ENCODE measurements around the gene DHX58.

DHX58 gene

DNA sequence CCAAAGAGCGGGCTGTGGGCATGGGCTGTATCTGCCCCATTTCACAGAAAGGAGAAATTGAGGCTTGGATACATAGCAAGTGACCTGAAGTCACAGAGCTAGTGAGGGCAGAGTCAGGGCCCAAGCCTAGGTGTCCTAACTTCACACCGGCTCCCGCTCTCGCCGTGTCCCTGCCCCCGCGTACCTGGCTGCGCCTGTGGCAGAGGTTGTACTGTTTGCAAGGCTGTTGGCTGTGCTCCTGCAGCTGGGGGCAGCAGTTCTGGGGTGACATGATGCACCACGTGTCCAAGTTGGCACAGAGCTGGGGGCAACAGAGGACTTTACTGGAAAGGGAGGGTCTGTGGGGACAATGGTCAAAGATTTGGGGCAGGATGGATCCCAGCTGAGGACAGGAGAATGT, 3.4 kb downstream of the DHX58 start:
- DNase-seq = no peak

DNA sequence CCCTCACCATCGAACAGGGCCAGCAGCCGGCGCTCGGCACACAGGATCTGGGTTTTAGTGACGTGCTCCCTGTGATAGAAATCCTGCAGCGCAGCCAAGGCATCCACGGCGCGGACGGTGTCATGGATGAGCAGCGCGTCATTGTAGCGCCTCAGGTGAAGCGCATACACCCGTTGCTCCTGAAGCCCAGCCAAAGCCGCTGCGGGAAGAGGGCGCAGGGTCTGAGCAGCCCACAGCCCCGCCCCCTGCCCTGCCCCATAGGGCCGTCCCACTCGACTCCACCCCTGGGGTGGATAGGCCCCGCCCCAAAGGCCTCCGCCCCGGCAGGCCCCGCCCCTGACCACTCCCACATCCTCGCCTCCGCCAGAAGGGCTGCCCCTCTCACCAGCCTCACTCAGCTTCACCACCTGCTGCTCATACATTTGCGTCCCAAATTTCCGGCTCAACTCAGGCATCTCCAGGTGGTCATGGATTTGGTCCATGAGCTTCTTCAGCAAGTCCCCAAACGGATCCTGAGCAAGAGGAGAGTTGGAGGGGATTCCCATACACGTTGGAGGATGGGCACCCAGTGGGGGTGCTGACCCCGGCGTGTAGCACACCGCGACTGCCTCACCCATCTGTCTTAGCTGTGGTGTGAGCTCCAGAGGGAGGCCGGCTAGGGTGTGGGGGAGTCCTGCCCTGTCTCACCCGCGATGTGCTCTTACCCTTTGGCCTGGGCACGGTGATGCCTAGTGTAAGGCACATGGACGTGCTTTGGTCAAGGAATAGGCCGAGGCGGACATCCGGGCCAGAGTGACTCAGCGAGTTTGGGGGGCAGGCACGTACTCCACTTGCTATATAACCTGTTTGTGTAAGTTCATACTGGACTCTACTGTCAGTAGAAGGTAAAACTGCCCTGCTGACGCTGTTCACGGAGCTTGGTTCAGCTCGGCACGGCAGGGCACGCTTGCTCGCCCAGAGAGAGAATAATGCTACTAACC, 4.6 kb downstream of the DHX58 start:
- DNase-seq = peak; percentile 91

DNA sequence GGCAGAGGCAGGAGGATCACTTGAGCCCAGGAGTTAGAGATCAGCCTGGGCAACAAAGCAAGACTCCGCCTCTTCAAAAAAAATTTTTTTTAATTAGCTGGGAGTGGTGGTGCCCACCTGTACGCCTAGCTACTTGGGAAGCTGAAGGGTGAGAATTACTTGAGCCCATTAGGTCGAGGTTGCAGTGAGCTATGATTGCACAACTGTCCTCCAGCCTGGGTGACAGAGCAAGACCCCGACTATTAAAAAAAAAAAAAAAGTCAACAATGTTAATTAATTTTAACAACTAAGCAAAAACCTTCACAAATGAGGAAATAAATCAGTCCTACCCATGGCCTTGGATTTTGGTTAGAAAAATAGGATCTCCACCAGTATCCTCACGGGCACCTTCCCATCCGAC, 5.4 kb downstream of the DHX58 start:
- DNase-seq = no peak

DNA sequence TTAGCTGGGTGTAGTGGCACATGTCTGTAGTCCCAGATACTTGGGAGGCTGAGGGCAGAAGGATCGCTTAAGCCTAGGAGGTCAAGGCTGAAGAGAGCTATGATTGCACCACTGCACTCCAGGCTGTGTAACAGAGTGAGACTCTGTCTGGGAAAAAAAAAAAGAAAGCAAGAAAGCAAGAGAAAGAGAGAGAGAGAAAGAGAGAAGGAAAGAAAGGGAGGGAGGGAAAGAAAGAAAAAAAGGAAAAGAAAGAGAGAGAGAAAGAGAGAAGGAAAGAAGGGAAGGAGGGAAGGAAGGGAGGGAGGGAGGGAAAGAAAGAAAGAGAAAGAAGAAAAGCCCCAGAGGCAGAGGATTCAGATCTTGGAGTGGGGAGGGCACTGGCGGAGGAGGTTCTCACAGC, 6.5 kb downstream of the DHX58 start:
- DNase-seq = no peak

DNA sequence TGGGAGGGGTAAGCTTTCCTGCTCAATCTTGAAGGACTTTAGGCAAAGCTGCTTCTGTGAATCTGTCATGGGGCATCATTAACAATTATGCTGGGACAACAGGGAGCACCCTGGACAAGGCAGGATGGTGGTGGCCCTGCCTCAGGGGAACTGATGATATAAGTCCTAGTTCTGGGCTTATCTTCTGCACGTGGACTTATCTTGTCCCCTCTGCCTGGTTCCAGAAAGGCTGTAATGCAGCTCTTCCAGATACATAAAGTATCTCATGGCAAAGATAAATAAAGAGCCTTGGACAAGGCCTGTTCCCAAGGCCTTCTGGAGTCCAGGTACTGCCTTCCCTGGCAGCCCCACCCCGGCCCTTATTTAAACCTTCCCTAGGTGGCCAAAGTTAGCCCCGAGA, 8.2 kb downstream of the DHX58 start:
- DNase-seq = no peak

DNA sequence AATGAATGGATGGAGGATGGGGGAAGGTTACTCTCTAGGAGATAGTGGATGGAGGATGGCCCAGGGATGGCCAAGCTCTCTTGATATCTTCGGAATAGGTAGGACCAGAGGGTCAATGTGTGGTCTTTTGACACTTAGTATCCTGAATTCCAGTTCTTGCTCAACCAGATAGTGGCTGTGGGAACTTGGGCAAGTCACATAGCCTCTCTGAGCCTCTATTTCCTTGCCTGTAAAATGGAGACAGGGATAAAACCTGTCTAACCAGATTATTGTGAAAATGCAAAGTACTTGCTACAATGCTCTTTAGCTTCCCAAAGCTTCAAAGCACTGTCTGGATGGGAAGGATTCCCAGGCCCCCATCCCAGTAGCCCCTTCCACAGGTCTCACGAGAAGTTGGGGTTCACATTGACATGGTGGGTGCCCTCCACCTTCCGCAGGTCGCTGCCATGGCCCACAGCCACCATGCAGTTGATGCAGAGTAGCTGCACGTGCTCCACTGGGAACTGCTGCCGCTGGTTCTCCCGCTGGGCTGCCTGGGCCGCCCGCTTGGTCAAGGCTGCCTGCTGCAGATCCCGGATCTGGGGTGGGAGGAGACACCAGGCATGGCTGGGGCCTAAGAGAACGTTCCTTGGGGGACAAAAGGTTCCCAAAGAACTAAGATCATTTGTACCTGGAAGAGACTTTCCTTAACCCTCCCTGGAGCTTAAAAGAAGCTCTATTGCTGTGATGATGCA, 9.1 kb downstream of the DHX58 start:
- no peak for DNase-seq

DNA sequence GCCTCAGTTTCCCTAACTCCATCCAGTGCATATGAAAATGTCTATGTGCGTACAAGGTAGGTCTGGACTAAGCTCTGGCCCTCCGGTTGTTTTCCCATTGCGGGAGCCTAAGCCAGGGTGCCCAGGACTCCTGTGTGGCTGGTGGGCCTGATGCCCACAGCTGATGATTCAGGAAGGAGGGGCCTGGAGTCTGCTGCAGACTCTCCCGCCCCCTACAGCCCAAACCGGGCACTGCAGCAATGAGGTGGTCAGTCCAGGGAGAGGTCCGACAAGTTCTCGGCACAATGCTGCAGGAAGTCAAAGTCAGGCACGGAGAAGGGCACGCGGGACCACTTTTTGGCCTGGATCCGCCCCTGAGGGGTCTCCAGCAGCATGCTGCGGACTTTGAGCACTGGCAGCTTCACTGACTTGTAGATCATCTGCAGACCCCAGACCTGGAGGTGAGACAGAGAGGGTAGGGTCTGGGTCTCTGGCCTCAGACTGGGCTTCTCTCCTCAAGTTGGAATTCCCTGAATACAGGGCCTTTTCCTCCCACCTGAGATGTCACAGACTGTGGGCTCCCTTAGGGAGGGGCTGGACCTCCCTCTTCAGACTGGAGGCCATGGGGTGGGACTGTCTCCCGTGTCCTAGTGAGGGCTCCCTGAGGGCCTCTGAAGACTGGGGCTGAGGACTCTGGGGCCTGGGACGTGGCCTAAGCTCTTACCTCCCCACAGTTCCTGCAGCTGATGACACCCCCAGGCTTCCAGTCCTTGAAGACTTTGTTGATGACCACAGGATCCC, 10.8 kb downstream of the DHX58 start:
- peak; percentile 70 for DNase-seq

DNA sequence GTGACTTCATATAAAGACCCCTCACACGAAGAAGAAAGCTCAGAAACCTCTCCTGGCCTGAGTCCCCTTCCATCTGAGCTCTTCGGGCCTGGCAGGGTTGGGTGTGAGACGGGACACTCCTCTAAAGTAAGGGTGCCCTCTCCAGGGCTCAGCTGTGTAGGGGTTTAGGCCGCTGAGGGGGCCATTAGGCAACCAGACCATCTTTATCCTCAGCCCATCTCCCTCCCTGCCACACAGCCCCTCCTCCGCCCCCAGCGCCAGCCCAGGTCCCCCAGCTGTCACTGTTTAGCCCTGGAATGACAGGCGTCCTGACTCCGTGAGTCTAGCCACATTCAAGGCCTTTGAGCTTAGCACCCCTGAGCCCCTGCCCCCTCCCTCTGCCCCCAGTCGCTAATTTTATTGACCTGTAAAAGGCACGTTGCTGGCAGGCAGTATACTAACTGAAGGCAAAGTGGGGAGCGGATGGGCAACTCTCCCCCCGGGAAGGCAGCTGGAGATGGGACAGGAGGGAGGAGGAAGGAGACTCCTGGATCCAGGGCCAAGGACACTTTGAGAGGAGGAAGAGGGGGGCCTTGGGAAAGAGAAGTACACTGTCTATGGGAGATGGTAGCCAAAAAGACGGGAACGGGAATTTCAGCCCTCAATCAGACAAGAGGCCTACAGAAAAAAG, 13.6 kb downstream of the DHX58 start:
- DNase-seq = no peak

DNA sequence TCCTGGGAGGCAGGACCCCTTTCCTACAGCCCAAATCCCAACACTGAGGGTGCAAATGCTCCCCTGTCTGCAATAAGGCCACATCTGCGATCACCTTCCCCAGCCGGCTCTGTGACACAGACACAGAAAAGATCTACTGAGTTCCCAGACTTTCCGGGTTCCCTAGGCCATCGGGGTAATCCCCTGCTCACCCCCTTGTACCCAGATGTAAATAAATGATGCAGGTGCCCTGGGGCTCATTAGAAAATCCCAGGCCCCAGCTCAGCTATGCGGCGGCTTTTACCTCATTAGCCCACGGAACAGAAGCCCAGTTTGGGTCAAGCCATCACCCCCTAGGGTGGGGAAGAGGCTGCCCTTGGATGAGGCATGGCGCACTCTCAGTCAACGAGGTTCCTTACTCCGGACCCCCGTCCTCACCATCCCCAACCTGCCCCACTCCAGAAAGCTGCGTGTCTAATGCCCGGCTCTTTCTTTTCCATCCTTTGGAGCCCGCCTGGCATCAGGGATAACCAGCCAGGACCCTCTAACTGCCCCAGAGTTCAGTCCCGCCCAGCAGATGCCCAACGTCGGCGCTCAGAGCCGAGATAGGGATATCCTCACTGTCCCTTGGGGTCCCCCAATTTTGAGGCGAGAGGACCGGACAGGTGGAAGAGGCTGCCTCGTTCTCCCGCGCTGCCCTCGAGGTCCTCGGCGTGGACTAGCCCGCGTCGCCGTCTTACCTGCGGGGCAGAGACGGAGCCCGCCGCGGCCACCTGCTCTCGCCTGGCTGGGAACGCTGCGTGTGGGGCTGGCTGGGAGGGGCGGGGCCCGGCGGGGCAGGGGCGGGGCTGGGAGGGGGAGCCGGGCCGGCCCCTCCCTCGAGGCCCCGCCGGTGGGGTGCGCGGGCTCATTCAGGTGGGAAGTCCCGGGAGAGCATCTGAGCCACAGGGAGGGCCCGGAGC, 14.6 kb downstream of the DHX58 start, which contains the start of gene ZNF385C:
ZNF385C (minus strand) TSS at position 783 of the 941 bp plus-strand sequence. CDS start 35,417 bp downstream, outside the sequence.
- DNase-seq = peak; percentile 48

DNA sequence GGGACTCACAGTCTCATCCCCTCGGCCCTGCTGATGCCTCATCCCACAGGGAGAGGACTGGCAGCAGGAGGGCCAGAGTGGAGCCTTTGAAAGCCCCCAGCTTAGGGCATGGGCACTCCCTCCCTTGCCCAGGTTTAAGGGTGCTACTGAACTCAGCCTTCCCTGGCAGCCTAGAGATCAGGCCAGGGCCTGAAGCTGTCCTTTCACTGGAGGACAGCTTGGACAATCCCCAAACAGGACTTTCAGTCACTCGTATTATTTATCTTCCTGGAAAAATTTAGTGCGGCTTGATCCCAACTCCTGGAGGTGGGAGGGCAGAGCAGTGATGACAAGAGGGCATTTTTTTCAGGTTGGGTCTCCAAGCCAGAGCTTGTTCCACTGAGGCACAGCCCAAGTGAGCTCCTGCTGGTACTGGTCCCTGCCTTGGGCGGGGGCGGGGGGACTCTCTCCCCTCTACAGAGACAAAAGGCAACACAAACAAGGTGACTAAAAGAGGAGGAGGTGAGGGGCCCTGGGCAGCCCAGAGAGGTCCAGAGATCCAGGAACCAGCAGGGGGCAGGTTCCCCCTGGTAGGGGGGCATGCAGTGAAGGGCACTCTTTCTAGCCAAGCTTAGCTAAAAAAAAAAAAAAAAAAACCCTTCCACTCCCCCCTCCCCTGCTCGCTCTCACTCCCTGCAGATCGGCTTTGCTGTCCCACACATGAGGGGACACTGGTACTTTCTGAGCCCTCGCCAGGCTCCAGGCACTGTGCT, 16.0 kb downstream of the DHX58 start:
- DNase-seq = no peak

DNA sequence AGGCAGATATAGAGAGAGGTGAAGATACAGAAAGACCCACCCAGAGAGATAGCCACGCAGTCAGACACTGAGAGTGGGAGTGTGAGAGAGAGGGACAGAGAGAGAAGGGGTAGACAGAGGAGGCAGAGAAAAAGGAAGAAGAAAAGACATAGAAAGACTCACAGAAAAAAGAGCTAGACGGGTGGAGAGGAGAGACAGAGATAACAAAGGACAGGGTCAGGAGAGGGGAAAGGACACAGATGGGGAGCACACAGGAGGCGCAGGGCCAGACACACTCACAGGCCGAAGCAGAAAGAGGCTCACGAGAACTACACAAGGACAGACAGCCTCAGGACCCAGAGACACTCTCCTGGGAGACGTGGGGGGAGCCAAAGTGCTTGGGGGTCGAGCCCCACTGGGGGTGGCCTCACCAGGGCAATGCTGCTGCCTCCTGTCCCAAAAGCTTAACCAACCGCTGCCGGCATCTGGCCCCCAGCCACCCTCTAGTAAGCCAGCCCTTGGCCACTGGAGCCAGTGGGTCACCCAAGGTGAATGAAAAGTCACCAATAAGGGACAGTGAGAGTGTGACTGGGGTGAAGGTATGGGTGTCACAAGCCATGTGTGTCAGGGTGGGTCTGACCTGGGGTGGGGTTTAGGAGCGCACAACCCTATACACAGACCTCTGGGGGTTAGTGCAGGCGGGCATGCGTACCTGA, 18.0 kb downstream of the DHX58 start:
- DNase-seq = no peak

DNA sequence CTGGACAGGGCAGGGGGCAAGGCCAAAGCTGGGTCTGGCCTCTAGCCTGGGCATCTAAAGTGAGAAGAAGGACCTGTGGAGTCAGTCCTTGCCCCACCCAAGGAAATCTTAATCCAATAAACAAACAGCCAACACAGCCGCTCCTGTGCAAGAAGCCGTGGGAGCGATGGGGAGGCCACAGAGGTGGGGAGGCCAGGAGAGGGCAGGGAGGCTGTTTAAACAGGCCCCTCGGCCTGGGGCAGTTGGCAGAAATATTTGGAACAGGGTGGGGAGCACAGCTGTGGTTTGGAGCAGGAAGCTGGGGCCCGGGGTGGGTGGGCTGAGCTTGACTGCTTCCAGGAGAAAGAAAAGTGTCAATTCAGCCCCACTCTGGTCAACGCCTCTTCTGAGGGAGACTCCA, 19.6 kb downstream of the DHX58 start:
- DNase-seq = no peak

DNA sequence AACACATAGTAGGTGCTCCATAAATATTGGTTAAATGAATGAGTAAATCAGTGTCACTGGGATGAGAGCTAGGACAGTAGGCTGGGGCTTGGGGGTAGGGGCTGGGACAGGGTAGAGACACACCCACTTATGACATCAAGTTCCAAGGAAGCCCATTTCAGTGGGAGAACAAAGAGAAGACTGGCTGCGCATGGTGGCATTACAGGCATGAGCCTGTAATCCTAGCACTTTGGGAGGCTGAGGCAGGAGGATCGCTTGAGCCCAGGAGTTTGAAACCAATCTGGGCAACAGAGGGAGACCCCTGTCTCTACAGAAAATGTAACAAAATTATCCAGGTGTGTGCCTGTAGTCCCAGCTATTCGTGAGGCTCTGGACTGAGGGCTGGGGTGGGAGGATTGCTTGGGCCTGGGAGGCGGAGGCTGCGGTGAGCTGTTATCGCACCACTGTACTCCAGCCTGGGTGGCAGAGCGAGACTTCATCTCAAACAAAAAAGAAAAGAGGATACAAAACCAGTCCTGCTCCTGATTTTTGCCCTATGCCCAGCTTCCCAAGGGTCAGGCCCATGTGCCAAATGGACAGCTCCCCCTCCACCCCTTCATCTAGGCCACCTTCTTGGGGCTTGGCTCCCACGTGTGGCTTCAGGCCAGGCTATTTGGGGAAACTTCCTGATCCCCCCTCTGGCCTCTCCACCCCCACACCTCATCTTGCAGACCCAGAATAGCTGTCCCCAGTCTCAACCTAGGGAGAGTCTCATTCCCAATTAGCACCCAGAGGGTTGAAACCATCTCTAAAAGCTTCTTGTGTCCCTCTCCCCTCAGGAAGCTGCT, 21.3 kb downstream of the DHX58 start:
- DNase-seq = no peak

DNA sequence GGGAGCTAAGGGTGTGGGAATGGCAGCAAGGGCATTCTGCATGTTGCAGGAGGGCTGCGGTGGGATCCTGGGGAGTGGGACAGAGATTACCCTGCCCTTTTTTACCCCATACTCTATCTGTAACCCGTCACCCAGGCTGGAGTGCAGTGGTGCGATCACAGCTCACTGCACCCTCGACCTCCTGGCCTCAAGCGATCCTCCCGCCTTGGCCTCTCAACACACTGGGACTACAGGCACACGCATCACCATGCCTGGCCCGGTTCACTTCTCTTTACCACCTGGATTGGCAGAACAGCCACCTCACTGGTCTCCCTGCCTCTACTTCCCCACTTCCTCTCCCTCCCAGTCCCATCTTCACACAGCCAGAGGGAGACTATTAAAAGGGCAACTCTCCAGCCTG, 23.8 kb downstream of the DHX58 start:
- no peak for DNase-seq

DNA sequence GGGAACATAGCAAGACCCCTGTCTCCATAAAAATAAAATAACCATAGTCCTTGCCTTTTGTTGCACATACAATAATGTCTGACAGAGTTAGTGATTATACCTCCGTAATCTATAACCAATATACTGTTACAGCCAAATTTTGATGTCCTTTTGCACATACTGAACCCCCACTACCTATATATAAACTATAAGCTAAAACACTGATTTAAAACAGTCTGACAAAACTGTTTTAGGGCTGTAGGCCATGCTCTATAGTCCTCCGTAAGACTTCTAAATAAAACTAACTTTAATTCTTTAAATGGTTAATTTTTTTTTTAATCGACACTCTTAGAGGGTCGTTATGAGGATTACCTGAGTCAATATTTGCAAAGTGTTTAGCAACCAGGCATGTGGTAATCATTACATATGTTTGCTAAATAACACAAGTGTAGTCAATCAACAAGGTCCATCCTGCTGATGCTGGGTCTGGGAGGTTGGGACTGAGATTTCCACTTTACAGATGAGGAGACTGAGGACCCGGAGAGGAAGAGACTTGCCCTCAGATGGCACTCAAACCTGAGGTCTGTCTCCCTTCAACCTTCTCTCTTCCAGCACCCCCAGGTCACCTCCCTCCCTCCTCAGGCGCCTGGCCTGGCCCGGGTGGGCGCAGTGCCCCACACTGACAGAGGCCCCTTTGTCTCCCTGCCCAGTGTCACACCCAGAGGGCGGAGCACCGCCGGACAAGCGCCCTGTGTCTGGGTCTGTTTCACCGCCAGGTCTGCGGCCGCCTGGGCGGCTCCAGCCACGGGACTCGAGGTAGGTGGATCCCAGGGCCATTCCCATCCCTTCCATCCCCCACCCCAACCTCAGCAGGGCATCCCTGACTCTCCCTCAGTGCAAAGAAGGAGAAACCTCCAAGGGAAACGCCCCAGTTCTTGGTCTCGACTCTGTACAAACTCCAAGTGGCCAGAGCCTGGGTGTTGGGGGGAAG, 24.5 kb downstream of the DHX58 start:
- no peak for DNase-seq

DNA sequence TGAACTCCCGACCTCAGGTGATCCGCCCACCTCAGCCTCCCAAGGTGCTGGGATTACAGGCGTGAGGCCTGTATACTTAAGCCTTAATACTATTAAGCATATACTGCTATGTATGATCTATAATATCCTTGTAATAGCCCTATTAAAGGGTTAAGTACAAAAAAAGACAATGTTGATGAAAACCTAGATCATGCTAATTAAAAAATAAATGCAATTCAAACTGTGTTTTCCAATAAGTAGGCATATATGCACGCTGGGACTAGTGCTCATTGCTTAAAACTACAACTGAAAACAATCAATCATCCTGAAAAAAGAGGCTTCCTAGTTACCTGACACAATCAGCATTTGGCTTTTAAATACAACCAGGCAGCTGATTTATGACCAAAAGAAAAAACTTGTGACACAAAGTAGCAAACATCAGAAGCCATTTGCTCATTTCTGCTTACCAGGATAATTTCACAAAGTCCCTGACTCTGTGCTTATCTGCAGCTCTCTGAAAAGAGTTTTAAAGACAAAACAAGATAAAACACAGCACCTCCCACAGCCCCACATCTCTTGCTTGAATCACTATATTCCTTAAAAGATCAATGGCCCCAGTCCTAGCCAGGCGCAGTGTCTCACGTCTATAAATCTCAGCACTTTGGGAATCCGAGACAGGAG, 25.3 kb downstream of the DHX58 start:
- DNase-seq = no peak

DNA sequence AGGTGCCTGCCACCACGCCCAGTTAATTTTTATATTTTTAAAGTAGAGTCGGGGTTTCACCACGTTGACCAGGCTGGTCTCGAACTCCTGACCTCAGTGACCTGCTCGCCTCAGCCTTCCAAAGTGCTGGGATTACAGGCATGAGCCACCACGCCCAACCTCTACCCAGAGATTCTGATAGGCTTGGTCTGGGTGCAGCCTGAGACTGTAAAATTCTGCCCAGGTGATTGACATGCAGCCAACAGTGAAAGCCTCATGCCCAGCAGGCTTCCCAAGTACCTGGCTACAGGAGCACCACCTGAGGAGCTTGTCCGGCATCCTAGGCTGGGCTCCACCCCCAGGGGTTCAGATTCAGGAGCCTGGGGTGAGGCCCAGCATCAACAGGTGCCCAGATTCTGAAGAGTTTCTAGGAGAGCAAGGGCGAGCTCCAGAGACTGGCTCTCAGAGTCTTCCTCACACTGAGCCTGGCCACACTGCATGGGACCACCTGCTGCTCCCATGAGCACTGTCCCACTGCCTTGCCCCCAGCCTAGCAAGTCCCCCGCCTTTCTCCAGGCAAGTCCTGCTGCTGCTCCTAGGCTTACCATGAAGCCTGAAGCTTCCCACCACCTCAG, 30.9 kb downstream of the DHX58 start:
- no peak for DNase-seq
